ENCODE results near the gene WDR33.

WDR33 gene

GRCh38 chr2:127790694-127791529 lies 20.1 kb downstream of the WDR33 start:
- DNase-seq (ENCODE audit: low read depth): no peak
- no peak overlapping the region for H3K4me3 ChIP-seq (replicated peaks; ENCODE audit: low read depth, low read length)
- TF ChIP-seq, protein P1, sequence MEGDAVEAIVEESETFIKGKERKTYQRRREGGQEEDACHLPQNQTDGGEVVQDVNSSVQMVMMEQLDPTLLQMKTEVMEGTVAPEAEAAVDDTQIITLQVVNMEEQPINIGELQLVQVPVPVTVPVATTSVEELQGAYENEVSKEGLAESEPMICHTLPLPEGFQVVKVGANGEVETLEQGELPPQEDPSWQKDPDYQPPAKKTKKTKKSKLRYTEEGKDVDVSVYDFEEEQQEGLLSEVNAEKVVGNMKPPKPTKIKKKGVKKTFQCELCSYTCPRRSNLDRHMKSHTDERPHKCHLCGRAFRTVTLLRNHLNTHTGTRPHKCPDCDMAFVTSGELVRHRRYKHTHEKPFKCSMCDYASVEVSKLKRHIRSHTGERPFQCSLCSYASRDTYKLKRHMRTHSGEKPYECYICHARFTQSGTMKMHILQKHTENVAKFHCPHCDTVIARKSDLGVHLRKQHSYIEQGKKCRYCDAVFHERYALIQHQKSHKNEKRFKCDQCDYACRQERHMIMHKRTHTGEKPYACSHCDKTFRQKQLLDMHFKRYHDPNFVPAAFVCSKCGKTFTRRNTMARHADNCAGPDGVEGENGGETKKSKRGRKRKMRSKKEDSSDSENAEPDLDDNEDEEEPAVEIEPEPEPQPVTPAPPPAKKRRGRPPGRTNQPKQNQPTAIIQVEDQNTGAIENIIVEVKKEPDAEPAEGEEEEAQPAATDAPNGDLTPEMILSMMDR (IDR thresholded peaks at IDR 0.05; ENCODE audit: low read length, missing control alignments): no peak

- TF ChIP-seq, protein P1 (IDR thresholded peaks at IDR 0.05; ENCODE audit: low read length, missing control alignments): no peak
Observed at GRCh38 chr2:127786048-127786809, 24.7 kb downstream of the WDR33 start.

GRCh38 chr2:127784965-127785518 lies 25.9 kb downstream of the WDR33 start:
- no peak for DNase-seq (ENCODE audit: low read depth)
- H3K4me3 ChIP-seq (replicated peaks; ENCODE audit: low read depth, low read length): no peak overlapping the region
- TF ChIP-seq, protein P1 (IDR thresholded peaks at IDR 0.05; ENCODE audit: low read length, missing control alignments): no peak

More at GRCh38 chr2:127786048-127786809, 24.7 kb downstream of the WDR33 start:
- DNase-seq (ENCODE audit: low read depth): no peak
- no peak overlapping the region for H3K4me3 ChIP-seq (replicated peaks; ENCODE audit: low read depth, low read length)

DNA sequence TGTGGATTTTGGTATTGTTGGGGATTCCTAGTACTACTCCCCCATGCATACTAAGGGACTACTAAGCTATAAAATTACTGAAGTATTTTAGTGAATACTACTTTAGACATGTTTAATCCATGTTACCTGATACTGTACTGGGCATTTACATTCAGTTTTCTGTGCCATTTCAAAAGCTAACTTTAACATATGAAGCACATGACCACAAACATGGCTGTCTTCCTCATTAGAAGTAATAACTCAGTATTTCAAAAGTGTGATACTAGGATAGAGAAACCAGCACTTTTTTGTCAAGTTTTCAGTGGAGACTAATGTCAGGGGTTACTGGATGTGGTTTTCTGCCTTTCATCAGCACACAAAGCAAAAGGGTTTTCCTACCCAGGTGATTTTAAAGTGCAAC lies 27.9 kb downstream of the WDR33 start:
- H3K4me3 ChIP-seq (replicated peaks; ENCODE audit: low read depth, low read length): no peak overlapping the region
- DNase-seq (ENCODE audit: low read depth): no peak
- TF ChIP-seq, protein P1 (IDR thresholded peaks at IDR 0.05; ENCODE audit: low read length, missing control alignments): no peak

DNA sequence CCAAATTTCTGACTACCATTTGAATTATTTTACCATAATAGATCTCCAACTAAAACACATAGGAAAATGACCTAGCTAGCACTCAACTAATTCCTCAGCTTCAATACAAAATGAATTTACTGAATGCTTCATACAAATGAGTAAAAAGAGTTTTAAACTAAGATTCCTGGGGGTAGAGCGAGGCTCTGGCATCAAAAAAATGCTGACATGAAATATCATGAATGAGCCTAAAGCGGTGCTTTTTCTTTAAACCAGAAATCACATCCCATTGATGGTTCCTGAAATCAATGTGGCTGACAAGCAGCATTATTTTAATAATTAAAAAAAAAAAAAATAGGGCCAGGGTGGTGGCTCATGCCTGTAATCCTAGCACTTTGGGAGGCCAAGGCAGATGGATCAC lies 32.1 kb downstream of the WDR33 start:
- no peak overlapping the region for H3K4me3 ChIP-seq (replicated peaks; ENCODE audit: low read depth, low read length)
- TF ChIP-seq, protein P1 (IDR thresholded peaks at IDR 0.05; ENCODE audit: low read length, missing control alignments): no peak
- no peak for DNase-seq (ENCODE audit: low read depth)

- no peak overlapping the region for H3K4me3 ChIP-seq (replicated peaks; ENCODE audit: low read depth, low read length)
- TF ChIP-seq, protein P1 (IDR thresholded peaks at IDR 0.05; ENCODE audit: low read length, missing control alignments): no peak
- no peak for DNase-seq (ENCODE audit: low read depth)
Observed at GRCh38 chr2:127778447-127778846, 32.5 kb downstream of the WDR33 start.
